Gastroesophageal sphincter (tissue), 4 donors: ENCODE results near the gene CEP44. TPM values are rescaled to one million over a fixed set of nuclear protein-coding genes. Genes with fewer than 3 reads are reported as not detected.

ENCODE experiments used
- ATAC-seq: fragments of 150-250 bp; one replicate; pipeline ENCODE4 v1.9.1; 2016; ENCODE audit warnings: mild to moderate bottlenecking, moderate library complexity
- H3K27ac ChIP-seq, 4 donors: fragments of 200-600 bp; sonication (generic) in 3 of 4; 1 replicate in 3 of 4; 2 replicates in 1 of 4; pipeline ENCODE4 v1.5.1; 2016 to 2019
- H3K27me3 ChIP-seq: fragments of 200-600 bp; sonication (generic); one replicate; pipeline ENCODE4 v1.5.1; 2019
- H3K36me3 ChIP-seq, 2 donors: fragments of 200-600 bp; sonication (generic); one replicate each; pipeline ENCODE4 v1.5.1; 2019; ENCODE audit warnings: control low read depth in 1 of 2
- H3K4me1 ChIP-seq, 3 donors: fragments of 200-600 bp; sonication (generic); 1 replicate in 2 of 3; 2 replicates in 1 of 3; pipeline ENCODE4 v1.5.1; 2016 to 2019; ENCODE audit warnings: control low read depth in 2 of 3
- H3K4me3 ChIP-seq, 2 donors: fragments of 200-600 bp; sonication (generic); one replicate each; pipeline ENCODE4 v1.5.1; 2019; ENCODE audit warnings: mild to moderate bottlenecking in 1 of 2, moderate library complexity in 1 of 2
- H3K9me3 ChIP-seq, 3 donors: fragments of 200-600 bp; sonication (generic); one replicate each; pipeline ENCODE4 v1.5.1; 2017 to 2019; ENCODE audit warnings: control low read depth in 2 of 3
- EP300 ChIP-seq: sonication (generic); formaldehyde crosslinking; IDR thresholded peaks from one replicate; pipeline ENCODE4 v1.6.1; 2017; ENCODE audit warnings: antibody characterized with exemption, mild to moderate bottlenecking
- POLR2A ChIP-seq, 2 donors: fragments of 450-650 bp; IDR thresholded peaks; one replicate each; pipeline ENCODE4 v1.6.1; 2017; ENCODE audit warnings: antibody characterized with exemption in 2 of 2, mild to moderate bottlenecking in 2 of 2, moderate library complexity in 1 of 2
- POLR2AphosphoS5 ChIP-seq: sonication (generic); formaldehyde crosslinking; IDR thresholded peaks from one replicate; pipeline ENCODE4 v1.6.1; 2017; ENCODE audit warnings: antibody characterized with exemption
- WGBS, 2 donors: methylation state at CpG; one replicate each; pipeline ENCODE4 v1.1.5; 2018; ENCODE audit warnings: low coverage in 1 of 2; 5-methylcytosine and 5-hydroxymethylcytosine counted together
- total RNA-seq, 4 donors: library from RNA; depleted of rRNA; stranded (reverse); fragments of >200 nt; gene quantifications; one replicate each; pipeline ENCODE4 v1.1.0, GENCODE V29; 2016
- TF ChIP-seq, protein P1 (sequence below), 4 experiments: fragments of 200-600 bp in 2 of 4; fragments of 450-650 bp in 2 of 4; sonication (generic) in 1 of 4; IDR thresholded peaks; one replicate each; pipeline ENCODE4 v1.5.1; 2017 to 2019; ENCODE audit warnings: antibody characterized with exemption in 4 of 4, mild to moderate bottlenecking in 2 of 4, moderate library complexity in 2 of 4

Gene CEP44
- total RNA-seq, 4 donors from 2014 or later, result 9.5 to 19.0 (median 13.5) TPM

DNA sequence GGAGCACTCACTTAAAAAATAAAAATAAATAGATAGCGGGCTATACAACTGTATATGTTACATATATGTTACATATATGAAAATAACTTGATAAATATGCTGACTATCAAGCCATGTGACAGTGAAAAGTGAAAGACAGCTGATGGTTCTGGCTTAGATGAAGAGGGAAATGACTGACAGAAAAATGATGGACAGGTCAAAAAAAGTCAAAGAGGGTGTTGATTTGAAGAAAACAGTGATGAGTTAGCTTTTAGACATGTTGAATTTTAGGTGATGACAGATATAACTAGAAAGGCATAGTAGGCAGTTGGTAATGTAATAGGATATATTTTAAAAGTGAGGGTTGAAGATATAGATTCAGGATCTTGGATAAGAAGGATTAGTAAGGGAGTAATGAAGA lies 38.0 kb upstream of the CEP44 start:
- no peak for TF ChIP-seq POLR2A (IDR thresholded peaks at IDR 0.05)
- TF ChIP-seq, protein P1, sequence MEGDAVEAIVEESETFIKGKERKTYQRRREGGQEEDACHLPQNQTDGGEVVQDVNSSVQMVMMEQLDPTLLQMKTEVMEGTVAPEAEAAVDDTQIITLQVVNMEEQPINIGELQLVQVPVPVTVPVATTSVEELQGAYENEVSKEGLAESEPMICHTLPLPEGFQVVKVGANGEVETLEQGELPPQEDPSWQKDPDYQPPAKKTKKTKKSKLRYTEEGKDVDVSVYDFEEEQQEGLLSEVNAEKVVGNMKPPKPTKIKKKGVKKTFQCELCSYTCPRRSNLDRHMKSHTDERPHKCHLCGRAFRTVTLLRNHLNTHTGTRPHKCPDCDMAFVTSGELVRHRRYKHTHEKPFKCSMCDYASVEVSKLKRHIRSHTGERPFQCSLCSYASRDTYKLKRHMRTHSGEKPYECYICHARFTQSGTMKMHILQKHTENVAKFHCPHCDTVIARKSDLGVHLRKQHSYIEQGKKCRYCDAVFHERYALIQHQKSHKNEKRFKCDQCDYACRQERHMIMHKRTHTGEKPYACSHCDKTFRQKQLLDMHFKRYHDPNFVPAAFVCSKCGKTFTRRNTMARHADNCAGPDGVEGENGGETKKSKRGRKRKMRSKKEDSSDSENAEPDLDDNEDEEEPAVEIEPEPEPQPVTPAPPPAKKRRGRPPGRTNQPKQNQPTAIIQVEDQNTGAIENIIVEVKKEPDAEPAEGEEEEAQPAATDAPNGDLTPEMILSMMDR (IDR thresholded peaks at IDR 0.05), result no peak
- Histone ChIP-seq H3K4me1 (peaks cover 0 to 10% (median 0%) of the 10 kb centered on the region in 3 donors), H3K27me3 (no peaks in the 10 kb centered on the region), H3K27ac (no peak overlapping the region), H3K36me3 (peaks cover 0 to 6% of the 10 kb centered on the region in 2 donors), H3K9me3 (no peaks in the 10 kb centered on the region), H3K4me3 (no peak overlapping the region)
- ATAC-seq, result no peak
- WGBS, 2 donors, result 100% methylated on average over 1 of the region's 1 CpG

DNA sequence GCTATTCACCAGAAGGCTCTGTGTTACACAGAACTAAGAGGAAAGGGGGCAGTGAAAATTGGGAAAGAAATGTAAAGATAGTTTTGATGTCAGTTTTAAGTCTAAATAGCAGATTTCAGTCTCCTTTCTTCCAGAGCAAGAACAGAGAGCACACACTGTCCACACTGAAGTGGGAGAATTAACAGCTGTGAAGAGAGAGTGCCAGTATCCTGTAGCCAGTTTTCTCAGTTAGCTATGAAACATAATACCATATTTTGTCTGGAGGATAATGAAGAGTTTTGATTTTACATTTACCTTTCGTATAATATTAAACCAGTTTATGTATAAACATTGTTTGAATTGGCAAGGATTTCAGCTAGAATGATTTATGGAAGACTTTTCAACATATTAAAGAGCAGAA lies 35.3 kb upstream of the CEP44 start:
- Histone ChIP-seq H3K27me3 (no peaks in the 10 kb centered on the region), H3K27ac (no peak overlapping the region), H3K9me3 (no peaks in the 10 kb centered on the region), H3K4me3 (no peak overlapping the region), H3K4me1 (peaks cover 0 to 10% (median 0%) of the 10 kb centered on the region in 3 donors), H3K36me3 (no peaks in the 10 kb centered on the region)
- no peak for TF ChIP-seq POLR2AphosphoS5
- no peak for TF ChIP-seq POLR2A (IDR thresholded peaks at IDR 0.05)
- TF ChIP-seq EP300, result no peak
- TF ChIP-seq, protein P1 (IDR thresholded peaks at IDR 0.05), result no peak
- WGBS, 2 donors, result 35 to 38% methylated on average over 1 of the region's 1 CpG
- no peak for ATAC-seq

DNA sequence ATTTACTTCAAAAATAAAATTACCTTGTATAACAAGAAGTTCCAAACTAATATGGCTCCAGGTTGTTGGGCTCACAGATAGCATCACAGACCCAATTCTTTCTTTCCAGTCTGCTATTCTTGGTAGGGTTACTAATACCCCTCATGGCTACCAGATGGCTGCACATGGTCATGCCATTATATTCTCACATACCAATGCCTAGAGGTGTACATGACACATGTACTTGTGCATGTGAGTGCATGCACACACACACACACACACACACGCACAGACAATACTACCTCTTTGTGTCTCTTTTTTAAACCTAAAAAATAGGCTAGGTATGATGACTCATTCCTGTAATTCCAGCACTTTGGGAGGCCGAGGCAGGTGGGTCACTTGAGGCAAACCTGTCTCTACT lies 31.3 kb upstream of the CEP44 start:
- ATAC-seq, result no peak
- H3K36me3 ChIP-seq, result peaks cover 0 to 14% of the 10 kb centered on the region in 2 donors
- no peak for TF ChIP-seq EP300
- TF ChIP-seq, protein P1 (IDR thresholded peaks at IDR 0.05), result no peak
- no peak for TF ChIP-seq POLR2A (IDR thresholded peaks at IDR 0.05)
- no peak for TF ChIP-seq POLR2AphosphoS5
- H3K4me3 ChIP-seq, result no peak overlapping the region
- peaks cover 0 to 23% (median 0%) of the 10 kb centered on the region in 3 donors for H3K4me1 ChIP-seq
- 57% methylated on average over 1 of the region's 2 CpGs; no CpG with 5 or more reads in 1 of the 2 donors for WGBS, 2 donors
- no peaks in the 10 kb centered on the region for H3K9me3 ChIP-seq
- H3K27ac ChIP-seq, result no peak overlapping the region
- no peaks in the 10 kb centered on the region for H3K27me3 ChIP-seq

DNA sequence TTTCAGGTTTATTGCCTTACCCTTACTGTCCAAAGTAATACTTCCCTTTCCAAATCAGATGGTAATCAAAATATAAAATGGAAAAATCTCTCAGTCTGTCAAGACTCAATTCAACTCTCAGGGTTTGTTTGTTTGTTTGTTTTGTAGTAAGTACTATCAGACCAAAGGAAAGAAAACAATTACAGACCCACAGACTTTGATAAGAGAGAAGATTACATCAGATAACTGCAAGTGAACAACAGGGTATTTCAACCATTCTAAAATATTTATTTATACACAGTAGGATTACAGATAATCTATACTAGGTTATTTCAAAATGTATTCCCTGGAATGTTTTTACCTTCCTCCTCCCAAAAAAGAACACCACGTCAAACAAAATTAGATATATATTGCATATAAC lies 29.1 kb upstream of the CEP44 start:
- 79 to 81% methylated on average over 1 of the region's 1 CpG for WGBS, 2 donors
- Histone ChIP-seq H3K27me3 (no peaks in the 10 kb centered on the region), H3K27ac (no peak overlapping the region), H3K4me3 (no peak overlapping the region), H3K36me3 (peaks cover 0 to 26% of the 10 kb centered on the region in 2 donors), H3K4me1 (peaks cover 0 to 13% (median 0%) of the 10 kb centered on the region in 3 donors), H3K9me3 (no peaks in the 10 kb centered on the region)
- TF ChIP-seq EP300 (no peak), POLR2AphosphoS5 (no peak), POLR2A (IDR thresholded peaks at IDR 0.05) (no peak)
- TF ChIP-seq, protein P1 (IDR thresholded peaks at IDR 0.05), result no peak
- no peak for ATAC-seq

DNA sequence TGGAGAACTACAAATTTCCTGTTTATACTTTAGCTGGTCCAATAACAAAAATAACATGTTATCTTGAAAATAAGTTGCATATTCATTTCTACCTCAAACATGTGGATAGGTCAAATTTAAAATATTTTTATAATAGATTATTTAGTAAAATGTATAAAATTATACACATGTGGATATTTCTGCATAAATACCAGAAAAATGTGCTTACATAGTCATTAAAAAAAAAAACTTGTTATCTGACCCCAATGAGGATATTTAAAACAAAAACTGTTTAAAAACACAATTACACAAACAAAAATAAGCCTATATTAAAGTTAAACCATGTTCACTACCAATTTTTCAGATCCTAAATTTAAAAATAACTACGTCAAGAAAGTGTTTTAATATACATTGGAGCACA lies 28.3 kb upstream of the CEP44 start:
- no peaks in the 10 kb centered on the region for H3K9me3 ChIP-seq
- 94 to 96% methylated on average over 1 of the region's 1 CpG for WGBS, 2 donors
- no peaks in the 10 kb centered on the region for H3K27me3 ChIP-seq
- peaks cover 0 to 26% of the 10 kb centered on the region in 2 donors for H3K36me3 ChIP-seq
- H3K4me3 ChIP-seq, result no peak overlapping the region
- peaks cover 0 to 13% (median 0%) of the 10 kb centered on the region in 3 donors for H3K4me1 ChIP-seq
- no peak overlapping the region for H3K27ac ChIP-seq
- no peak for ATAC-seq
- TF ChIP-seq POLR2A (IDR thresholded peaks at IDR 0.05) (no peak), POLR2AphosphoS5 (no peak), EP300 (no peak)
- TF ChIP-seq, protein P1 (IDR thresholded peaks at IDR 0.05), result no peak
